Glutamatergic neuron (in vitro differentiated cells): Measurements from ENCODE around the gene SUPT7L. TPM values are rescaled to one million over a fixed set of nuclear protein-coding genes. Genes with fewer than 3 reads are reported as not detected.

ENCODE experiments used
- DNase-seq: peaks from one replicate; pipeline ENCODE4 v3.0.0; 2022
- H3K27ac Mint-ChIP-seq: one replicate; pipeline ENCODE4 v1.8.0; 2020; ENCODE audit warnings: mild to moderate bottlenecking, mixed read lengths, inconsistent platforms; ENCODE audit not compliant: unreplicated experiment
- H3K27me3 Mint-ChIP-seq: one replicate; pipeline ENCODE4 v1.8.0; 2020; ENCODE audit warnings: mild to moderate bottlenecking, moderate library complexity, mixed read lengths, inconsistent platforms; ENCODE audit not compliant: unreplicated experiment
- H3K36me3 Mint-ChIP-seq: one replicate; pipeline ENCODE4 v1.8.0; 2020; ENCODE audit warnings: mild to moderate bottlenecking, mixed read lengths, inconsistent platforms; ENCODE audit not compliant: unreplicated experiment
- H3K4me1 Mint-ChIP-seq: one replicate; pipeline ENCODE4 v1.8.0; 2020; ENCODE audit warnings: mild to moderate bottlenecking, low read depth, mixed read lengths, inconsistent platforms; ENCODE audit not compliant: unreplicated experiment
- H3K4me3 Mint-ChIP-seq: one replicate; pipeline ENCODE4 v1.8.0; 2020; ENCODE audit warnings: mild to moderate bottlenecking, mixed read lengths, inconsistent platforms; ENCODE audit not compliant: unreplicated experiment
- H3K9me3 Mint-ChIP-seq: one replicate; pipeline ENCODE4 v1.8.0; 2020; ENCODE audit warnings: mild to moderate bottlenecking, moderate library complexity, mixed read lengths, inconsistent platforms; ENCODE audit not compliant: unreplicated experiment
- total RNA-seq: library from RNA; stranded (reverse); fragmentation: NEBNext Ultra II Directional; extraction: Animal tissue kit (Norgen Biotek cat#: 25700); gene quantifications from one replicate; pipeline ENCODE4 v1.2.1, GENCODE V29; 2021; ENCODE audit not compliant: unreplicated experiment
- TF ChIP-seq, protein P1 (sequence below): fragments of 200-600 bp; sonication (generic); IDR thresholded peaks from one replicate; pipeline ENCODE4 v1.5.0; 2021; ENCODE audit not compliant: partially characterized antibody, unreplicated experiment

The SUPT7L gene
- total RNA-seq, 1 donor from 2014 or later, result 47.4 TPM

DNA sequence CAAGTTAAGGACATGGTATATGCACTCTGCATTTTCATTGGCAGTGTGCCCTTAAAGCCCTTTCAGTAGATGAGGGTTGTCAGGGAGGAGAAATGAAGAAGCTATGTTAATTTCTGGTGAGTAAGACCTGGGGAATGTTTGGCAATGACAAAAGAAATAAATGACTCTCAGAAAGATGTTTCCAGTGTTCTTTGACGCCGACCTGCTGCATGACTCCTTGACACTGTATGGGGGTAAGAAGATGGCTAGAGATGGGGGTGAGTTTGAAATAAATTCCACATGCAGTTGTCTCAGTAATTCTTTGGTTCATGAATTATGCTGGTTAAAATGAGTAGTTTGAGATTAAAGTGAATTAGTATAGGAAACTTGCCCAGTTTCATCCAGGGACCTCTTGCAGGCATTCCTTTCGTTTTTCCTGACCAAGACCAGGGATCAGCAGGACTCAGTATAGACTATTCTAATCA is 40.5 kb downstream of the SUPT7L start:
- Mint-ChIP-seq H3K4me3 (no peak overlapping the region), H3K36me3 (peaks cover 5% of the 10 kb centered on the region), H3K4me1 (peaks cover 4% of the 10 kb centered on the region), H3K27ac (no peak overlapping the region), H3K9me3 (no peaks in the 10 kb centered on the region), H3K27me3 (peaks cover 2% of the 10 kb centered on the region)
- DNase-seq, result no peak
- TF ChIP-seq, protein P1, sequence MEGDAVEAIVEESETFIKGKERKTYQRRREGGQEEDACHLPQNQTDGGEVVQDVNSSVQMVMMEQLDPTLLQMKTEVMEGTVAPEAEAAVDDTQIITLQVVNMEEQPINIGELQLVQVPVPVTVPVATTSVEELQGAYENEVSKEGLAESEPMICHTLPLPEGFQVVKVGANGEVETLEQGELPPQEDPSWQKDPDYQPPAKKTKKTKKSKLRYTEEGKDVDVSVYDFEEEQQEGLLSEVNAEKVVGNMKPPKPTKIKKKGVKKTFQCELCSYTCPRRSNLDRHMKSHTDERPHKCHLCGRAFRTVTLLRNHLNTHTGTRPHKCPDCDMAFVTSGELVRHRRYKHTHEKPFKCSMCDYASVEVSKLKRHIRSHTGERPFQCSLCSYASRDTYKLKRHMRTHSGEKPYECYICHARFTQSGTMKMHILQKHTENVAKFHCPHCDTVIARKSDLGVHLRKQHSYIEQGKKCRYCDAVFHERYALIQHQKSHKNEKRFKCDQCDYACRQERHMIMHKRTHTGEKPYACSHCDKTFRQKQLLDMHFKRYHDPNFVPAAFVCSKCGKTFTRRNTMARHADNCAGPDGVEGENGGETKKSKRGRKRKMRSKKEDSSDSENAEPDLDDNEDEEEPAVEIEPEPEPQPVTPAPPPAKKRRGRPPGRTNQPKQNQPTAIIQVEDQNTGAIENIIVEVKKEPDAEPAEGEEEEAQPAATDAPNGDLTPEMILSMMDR, result no peak

DNA sequence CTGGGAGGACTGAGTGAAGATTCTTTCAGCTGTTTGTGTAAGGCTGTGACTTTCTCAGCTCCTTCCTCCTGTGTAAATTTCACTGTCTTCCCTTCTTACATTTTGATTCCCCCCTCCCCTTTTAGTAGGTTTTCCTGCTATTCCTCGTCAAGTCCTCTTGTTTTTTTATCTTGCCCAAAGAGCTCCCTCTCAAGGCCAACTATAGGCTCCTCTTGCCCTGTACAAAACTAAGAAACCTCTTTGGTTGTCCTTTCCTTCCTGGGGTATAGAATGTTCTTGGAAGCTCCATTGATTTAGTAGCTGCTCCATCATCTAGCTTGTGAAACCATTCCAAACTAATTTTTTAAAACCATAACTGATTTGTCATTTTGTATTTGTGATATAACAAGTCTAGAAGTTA is 41.9 kb downstream of the SUPT7L start:
- H3K27ac Mint-ChIP-seq, result no peak overlapping the region
- DNase-seq, result no peak
- H3K36me3 Mint-ChIP-seq, result peaks cover 5% of the 10 kb centered on the region
- H3K4me3 Mint-ChIP-seq, result no peak overlapping the region
- H3K27me3 Mint-ChIP-seq, result peaks cover 2% of the 10 kb centered on the region
- H3K4me1 Mint-ChIP-seq, result no peaks in the 10 kb centered on the region
- H3K9me3 Mint-ChIP-seq, result no peaks in the 10 kb centered on the region
- TF ChIP-seq, protein P1, result no peak

DNA sequence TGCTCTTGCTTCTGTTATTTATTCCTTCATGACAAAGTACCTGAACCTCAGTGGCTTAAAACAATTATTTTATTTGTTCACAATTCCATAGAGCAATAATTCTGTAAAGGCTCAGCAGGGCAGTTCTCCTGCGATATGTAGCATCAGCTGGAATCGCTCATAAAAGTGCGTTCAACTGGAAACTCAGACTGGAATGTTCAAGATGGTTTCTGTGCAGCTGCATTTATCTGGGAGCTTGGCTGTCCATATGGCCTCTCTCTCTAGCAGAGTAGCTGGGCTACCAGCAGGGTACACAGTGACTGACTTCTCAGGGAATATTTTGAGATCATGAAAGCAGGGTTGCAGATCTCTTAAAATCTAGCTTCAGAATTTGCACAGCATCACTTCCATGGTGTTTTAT is 48.1 kb downstream of the SUPT7L start:
- H3K4me1 Mint-ChIP-seq, result peaks cover 7% of the 10 kb centered on the region
- H3K36me3 Mint-ChIP-seq, result no peaks in the 10 kb centered on the region
- DNase-seq, result no peak
- TF ChIP-seq, protein P1, result no peak
- H3K4me3 Mint-ChIP-seq, result peak overlapping the region; percentile 2
- no peaks in the 10 kb centered on the region for H3K9me3 Mint-ChIP-seq
- H3K27me3 Mint-ChIP-seq, result no peaks in the 10 kb centered on the region
- H3K27ac Mint-ChIP-seq, result peak overlapping the region; percentile 86

DNA sequence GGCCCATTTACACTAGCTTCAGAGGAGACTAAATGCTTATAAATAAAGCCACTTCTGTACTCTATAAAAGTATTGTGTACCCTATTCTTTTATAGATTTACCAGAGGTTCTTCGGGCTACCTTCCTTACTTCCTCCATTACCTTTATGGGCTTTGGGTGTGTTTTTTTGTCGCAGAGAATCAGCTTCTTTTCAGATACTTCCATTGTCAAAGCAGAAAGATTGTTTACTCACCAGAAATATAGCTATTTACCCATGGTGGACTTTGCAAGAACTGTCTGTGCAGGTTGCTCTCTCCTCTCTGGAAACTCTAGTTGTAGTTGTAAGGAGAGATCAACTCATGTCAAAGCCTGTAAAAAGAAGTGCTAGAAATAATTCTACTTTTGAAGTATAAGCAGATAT is 49.4 kb downstream of the SUPT7L start:
- Mint-ChIP-seq H3K27ac (no peak overlapping the region), H3K36me3 (no peaks in the 10 kb centered on the region), H3K27me3 (no peaks in the 10 kb centered on the region), H3K4me1 (peaks cover 7% of the 10 kb centered on the region), H3K4me3 (no peak overlapping the region), H3K9me3 (no peaks in the 10 kb centered on the region)
- TF ChIP-seq, protein P1, result no peak
- no peak for DNase-seq

DNA sequence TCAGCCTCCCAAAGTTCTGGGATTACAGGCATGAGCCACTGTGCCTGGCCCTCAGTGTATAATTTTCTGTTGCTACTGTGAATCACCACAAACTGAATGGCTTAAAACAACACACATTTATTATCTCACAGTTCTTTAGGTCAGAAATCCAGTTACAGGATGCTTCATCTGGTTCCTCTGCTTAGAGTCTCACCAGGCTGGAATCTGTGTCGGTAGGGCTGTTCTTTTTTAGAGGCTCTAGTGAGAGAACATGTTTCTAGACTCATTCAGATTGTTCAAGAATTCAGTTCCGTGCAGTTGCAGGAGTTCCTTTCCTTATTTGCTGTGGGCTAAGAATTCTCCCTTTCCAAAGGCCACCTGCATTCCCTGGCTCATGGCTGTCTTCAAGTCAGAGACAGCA is 56.8 kb downstream of the SUPT7L start:
- Mint-ChIP-seq H3K27ac (no peak overlapping the region), H3K9me3 (no peaks in the 10 kb centered on the region), H3K36me3 (peaks cover 9% of the 10 kb centered on the region), H3K27me3 (peaks cover 2% of the 10 kb centered on the region), H3K4me1 (no peaks in the 10 kb centered on the region), H3K4me3 (no peak overlapping the region)
- no peak for DNase-seq
- TF ChIP-seq, protein P1, result no peak

Other genes starting within 250 kb of the SUPT7L start
- gene NRBP1, start 235.0 kb downstream of the SUPT7L start, total RNA-seq, result 142 TPM
- gene KRTCAP3, start 221.2 kb downstream of the SUPT7L start, total RNA-seq, result 4.2 TPM
- 43.6 TPM for gene IFT172, start 173.9 kb downstream of the SUPT7L start, total RNA-seq
- gene FNDC4, start 168.4 kb downstream of the SUPT7L start, total RNA-seq, result 15.2 TPM
- 0.61 TPM for gene GCKR, start 166.8 kb downstream of the SUPT7L start, total RNA-seq
- 93.1 TPM for gene ZNF512, start 80.6 kb downstream of the SUPT7L start, total RNA-seq
- gene CCDC121, start 34.6 kb downstream of the SUPT7L start, total RNA-seq, result 5.3 TPM
- 37.5 TPM for gene GPN1, start 34.6 kb downstream of the SUPT7L start, total RNA-seq
- gene SLC4A1AP, start 275 bp upstream of the SUPT7L start, total RNA-seq, result 24.7 TPM
- gene MRPL33, start 108.1 kb upstream of the SUPT7L start, total RNA-seq, result 54.2 TPM
- 1.2 TPM for gene RBKS, start 226.8 kb upstream of the SUPT7L start, total RNA-seq
- 29.9 TPM for gene BABAM2, start 227.1 kb upstream of the SUPT7L start, total RNA-seq